Body of pancreas (tissue), 4 donors: Measurements from ENCODE around the gene NPNT. TPM values are rescaled to one million over a fixed set of nuclear protein-coding genes. Genes with fewer than 3 reads are reported as not detected.

Experiments used
- ATAC-seq: fragments of 150-250 bp; one replicate; pipeline ENCODE4 v1.9.1; 2016
- DNase-seq, 4 donors: peaks; one replicate each; pipeline ENCODE4 v3.0.0-alpha.2; 2019
- H3K27ac ChIP-seq, 4 donors: fragments of 200-600 bp; sonication (generic); 1 replicate in 3 of 4; 2 replicates in 1 of 4; pipeline versions ENCODE4 v1.5.1 to v1.6.1; 2016 to 2019; ENCODE audit warnings: mild to moderate bottlenecking in 1 of 4, mixed read lengths in 1 of 4, moderate library complexity in 1 of 4
- H3K27me3 ChIP-seq, 2 donors: fragments of 200-600 bp; sonication (generic); one replicate each; pipeline ENCODE4 v1.6.0; 2016; ENCODE audit warnings: mild to moderate bottlenecking in 1 of 2
- H3K36me3 ChIP-seq, 2 donors: fragments of 200-600 bp; sonication (generic); replicated peaks in 1 of 2; 2 replicates each; pipeline ENCODE4 v1.5.1; 2016; ENCODE audit warnings: low read depth in 2 of 2; ENCODE audit not compliant: insufficient read depth in 1 of 2
- H3K4me1 ChIP-seq: fragments of 200-600 bp; sonication (generic); one replicate; pipeline ENCODE4 v1.6.0; 2016
- H3K4me3 ChIP-seq, 2 donors: fragments of 200-600 bp; sonication (generic); 1 replicate in 1 of 2; 2 replicates in 1 of 2; pipeline ENCODE4 v1.5.1; 2016 to 2019
- H3K9me3 ChIP-seq, 3 donors: fragments of 200-600 bp; sonication (generic); 1 replicate in 2 of 3; 2 replicates in 1 of 3; pipeline ENCODE4 v1.5.1; 2016
- CTCF ChIP-seq, 7 experiments: fragments of 450-650 bp in 4 of 7; fragments of 200-600 bp in 3 of 7; sonication (generic) in 3 of 7; IDR thresholded peaks; one replicate each; pipeline ENCODE4 v1.5.1; 2016 to 2019; ENCODE audit warnings: antibody characterized with exemption in 7 of 7
- POLR2A ChIP-seq, 3 donors: fragments of 450-650 bp; IDR thresholded peaks; one replicate each; pipeline ENCODE4 v1.6.1; 2016; ENCODE audit warnings: antibody characterized with exemption in 3 of 3, mild to moderate bottlenecking in 2 of 3
- WGBS, 2 donors: methylation state at CpG; one replicate each; pipeline ENCODE4 v1.1.5; 2017; 5-methylcytosine and 5-hydroxymethylcytosine counted together
- intact Hi-C: fragments of 100-400 bp; cut with DNase I; formaldehyde crosslinking; loops from one replicate; pipeline ENCODE4 v1.15.1; 2023
- total RNA-seq, 2 donors: library from RNA; depleted of rRNA; stranded (reverse); fragments of >200 nt; gene quantifications; one replicate each; pipeline ENCODE4 v1.1.0, GENCODE V29; 2016

NPNT gene
- total RNA-seq, 2 donors from 2014 or later, result 28.7 to 29.1 TPM

- H3K4me1 ChIP-seq, result peaks cover 9% of the 10 kb centered on the region
- TF ChIP-seq POLR2A (IDR thresholded peaks at IDR 0.05) (no peak), CTCF (IDR thresholded peaks at IDR 0.05) (no peak)
- DNase-seq (no peak), ATAC-seq (no peak)
- 59 to 64% methylated on average over 2 of the region's 2 CpGs for WGBS, 2 donors
- H3K9me3 ChIP-seq, result no peaks in the 10 kb centered on the region
- H3K4me3 ChIP-seq, result no peak overlapping the region
- no peaks in the 10 kb centered on the region for H3K36me3 ChIP-seq
- no peaks in the 10 kb centered on the region for H3K27me3 ChIP-seq
- no peak overlapping the region for H3K27ac ChIP-seq
- intact Hi-C loops, result no loop called here
These were observed 74.3 kb downstream of the NPNT start for GRCh38 chr4:105969575-105969974.

GRCh38 chr4:105970371-105970770 lies 75.1 kb downstream of the NPNT start:
- peaks cover 9% of the 10 kb centered on the region for H3K4me1 ChIP-seq
- no peaks in the 10 kb centered on the region for H3K36me3 ChIP-seq
- no peaks in the 10 kb centered on the region for H3K9me3 ChIP-seq
- H3K27ac ChIP-seq, result no peak overlapping the region
- no peak for TF ChIP-seq CTCF (IDR thresholded peaks at IDR 0.05)
- no peak for TF ChIP-seq POLR2A (IDR thresholded peaks at IDR 0.05)
- ATAC-seq (no peak), DNase-seq (no peak)
- 95 to 96% methylated on average over 1 of the region's 1 CpG for WGBS, 2 donors
- intact Hi-C loops, result no loop called here
- no peaks in the 10 kb centered on the region for H3K27me3 ChIP-seq
- no peak overlapping the region for H3K4me3 ChIP-seq

GRCh38 chr4:105971036-105971435 lies 75.8 kb downstream of the NPNT start:
- ATAC-seq (no peak), DNase-seq (no peak)
- no peak overlapping the region for H3K4me3 ChIP-seq
- 71 to 80% methylated on average over 4 of the region's 4 CpGs for WGBS, 2 donors
- no peak overlapping the region for H3K27ac ChIP-seq
- H3K36me3 ChIP-seq, result no peaks in the 10 kb centered on the region
- no peaks in the 10 kb centered on the region for H3K9me3 ChIP-seq
- intact Hi-C loops, result no loop called here
- TF ChIP-seq CTCF (IDR thresholded peaks at IDR 0.05) (no peak), POLR2A (IDR thresholded peaks at IDR 0.05) (no peak)
- peaks cover 9% of the 10 kb centered on the region for H3K4me1 ChIP-seq
- no peaks in the 10 kb centered on the region for H3K27me3 ChIP-seq

- no peaks in the 10 kb centered on the region for H3K9me3 ChIP-seq
- H3K27me3 ChIP-seq, result no peaks in the 10 kb centered on the region
- DNase-seq (no peak), ATAC-seq (no peak)
- H3K36me3 ChIP-seq, result no peaks in the 10 kb centered on the region
- H3K4me1 ChIP-seq, result no peaks in the 10 kb centered on the region
- peak overlapping the region in 1 of 4 donors; percentile 29 for H3K27ac ChIP-seq
- WGBS, 2 donors, result 81 to 84% methylated on average over 5 of the region's 5 CpGs
- H3K4me3 ChIP-seq, result no peak overlapping the region
- TF ChIP-seq POLR2A (IDR thresholded peaks at IDR 0.05) (no peak), CTCF (IDR thresholded peaks at IDR 0.05) (no peak)
- intact Hi-C loops, result no loop called here
These were observed 77.8 kb downstream of the NPNT start for GRCh38 chr4:105972946-105973621.

- DNase-seq (no peak), ATAC-seq (no peak)
- no peak overlapping the region for H3K4me3 ChIP-seq
- no peak overlapping the region for H3K27ac ChIP-seq
- intact Hi-C loops, result no loop called here
- H3K36me3 ChIP-seq, result no peaks in the 10 kb centered on the region
- no peaks in the 10 kb centered on the region for H3K4me1 ChIP-seq
- no peak for TF ChIP-seq CTCF (IDR thresholded peaks at IDR 0.05)
- TF ChIP-seq POLR2A (IDR thresholded peaks at IDR 0.05), result no peak
- H3K9me3 ChIP-seq, result no peaks in the 10 kb centered on the region
- no peaks in the 10 kb centered on the region for H3K27me3 ChIP-seq
- WGBS, 2 donors, result 41 to 43% methylated on average over 3 of the region's 3 CpGs
These were observed 81.6 kb downstream of the NPNT start for GRCh38 chr4:105976915-105977314.
